GM19351 (cell line): ENCODE data around the gene TEX30.

ENCODE experiments used
- ATAC-seq: cut with Tn5 transposase; IDR thresholded peaks from one replicate; pipeline ENCODE4 v1.9.1; 2021; ENCODE audit warnings: mild to moderate bottlenecking, moderate library complexity; ENCODE audit not compliant: unreplicated experiment

TEX30 gene

GRCh38 chr13:102773441-102774213, at the start of gene TEX30:
Gene TEX30 (minus strand): TSS chr13:102773786. CDS start chr13:102770026, 3,760 bp downstream.
- peak; percentile 86 for ATAC-seq

- ATAC-seq: no peak
These were observed 44.3 kb upstream of the TEX30 start for GRCh38 chr13:102817907-102818306.

- ATAC-seq: no peak
These were observed 43.7 kb upstream of the TEX30 start for GRCh38 chr13:102817241-102817640.

- no peak for ATAC-seq
These were observed 43.1 kb upstream of the TEX30 start for GRCh38 chr13:102816708-102817107.

- no peak for ATAC-seq
These were observed 42.2 kb upstream of the TEX30 start for GRCh38 chr13:102815788-102816187.

- ATAC-seq: no peak
These were observed 41.2 kb upstream of the TEX30 start for GRCh38 chr13:102814793-102815192.

GRCh38 chr13:102814025-102814607, 40.5 kb upstream of the TEX30 start:
- no peak for ATAC-seq

- ATAC-seq: no peak
These were observed 39.2 kb upstream of the TEX30 start for GRCh38 chr13:102812611-102813287.

- ATAC-seq: no peak
These were observed 34.1 kb upstream of the TEX30 start for GRCh38 chr13:102807699-102808098.

- ATAC-seq: no peak
These were observed 32.1 kb upstream of the TEX30 start for GRCh38 chr13:102805680-102806079.

GRCh38 chr13:102800145-102801041, 26.8 kb upstream of the TEX30 start:
- ATAC-seq: peak; percentile 73

GRCh38 chr13:102799426-102800144, 26.0 kb upstream of the TEX30 start:
- ATAC-seq: peak; percentile 9

- ATAC-seq: peak; percentile 73
These were observed 25.2 kb upstream of the TEX30 start, which contains the start of the genes BIVM and POGLUT2 for GRCh38 chr13:102798581-102799425. Gene BIVM (plus strand): TSS chr13:102799119. CDS start chr13:102807268, 8,149 bp downstream. Gene POGLUT2 (minus strand): TSS chr13:102798976. CDS start chr13:102798670, 306 bp downstream.

- no peak for ATAC-seq
These were observed 20.2 kb upstream of the TEX30 start for GRCh38 chr13:102793611-102794355.

GRCh38 chr13:102792396-102792795, 18.8 kb upstream of the TEX30 start:
- no peak for ATAC-seq

- no peak for ATAC-seq
These were observed 15.1 kb upstream of the TEX30 start for GRCh38 chr13:102788683-102789082.

- ATAC-seq: no peak
These were observed 10.9 kb upstream of the TEX30 start for GRCh38 chr13:102784483-102784882.

GRCh38 chr13:102781591-102781990, 8.0 kb upstream of the TEX30 start:
- ATAC-seq: no peak
